22Rv1 (cell line): ENCODE data around the gene CLEC4A.
"Not testable (repeated sequence)": the region's sequence is repeated elsewhere in the genome, so short reads cannot be mapped to it uniquely, and the experiment has no call there.

ENCODE experiments used
- H3K27ac ChIP-seq: fragments of 450-650 bp; 2 replicates; pipeline ENCODE4 v1.5.1; 2017
- ZFX ChIP-seq: fragments of 450-650 bp; IDR thresholded peaks from 2 replicates; pipeline ENCODE4 v1.6.1; 2017; ENCODE audit warnings: antibody characterized with exemption, borderline replicate concordance
- TF ChIP-seq, protein P1 (sequence below): fragments of 450-650 bp; IDR thresholded peaks from 2 replicates; pipeline ENCODE4 v1.5.1; 2017; ENCODE audit warnings: mild to moderate bottlenecking

The CLEC4A gene

GRCh38 chr12:8143261-8143660 is 19.8 kb downstream of the CLEC4A start:
- H3K27ac ChIP-seq = no peak overlapping the region
- TF ChIP-seq, protein P1, sequence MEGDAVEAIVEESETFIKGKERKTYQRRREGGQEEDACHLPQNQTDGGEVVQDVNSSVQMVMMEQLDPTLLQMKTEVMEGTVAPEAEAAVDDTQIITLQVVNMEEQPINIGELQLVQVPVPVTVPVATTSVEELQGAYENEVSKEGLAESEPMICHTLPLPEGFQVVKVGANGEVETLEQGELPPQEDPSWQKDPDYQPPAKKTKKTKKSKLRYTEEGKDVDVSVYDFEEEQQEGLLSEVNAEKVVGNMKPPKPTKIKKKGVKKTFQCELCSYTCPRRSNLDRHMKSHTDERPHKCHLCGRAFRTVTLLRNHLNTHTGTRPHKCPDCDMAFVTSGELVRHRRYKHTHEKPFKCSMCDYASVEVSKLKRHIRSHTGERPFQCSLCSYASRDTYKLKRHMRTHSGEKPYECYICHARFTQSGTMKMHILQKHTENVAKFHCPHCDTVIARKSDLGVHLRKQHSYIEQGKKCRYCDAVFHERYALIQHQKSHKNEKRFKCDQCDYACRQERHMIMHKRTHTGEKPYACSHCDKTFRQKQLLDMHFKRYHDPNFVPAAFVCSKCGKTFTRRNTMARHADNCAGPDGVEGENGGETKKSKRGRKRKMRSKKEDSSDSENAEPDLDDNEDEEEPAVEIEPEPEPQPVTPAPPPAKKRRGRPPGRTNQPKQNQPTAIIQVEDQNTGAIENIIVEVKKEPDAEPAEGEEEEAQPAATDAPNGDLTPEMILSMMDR = no peak
- TF ChIP-seq ZFX = no peak

- no peak for TF ChIP-seq ZFX
- TF ChIP-seq, protein P1 = no peak
- no peak overlapping the region for H3K27ac ChIP-seq
Measured at GRCh38 chr12:8145754-8146441, 22.5 kb downstream of the CLEC4A start.

GRCh38 chr12:8146442-8146771 is 23.0 kb downstream of the CLEC4A start:
- no peak overlapping the region for H3K27ac ChIP-seq
- no peak for TF ChIP-seq ZFX
- TF ChIP-seq, protein P1 = no peak

DNA sequence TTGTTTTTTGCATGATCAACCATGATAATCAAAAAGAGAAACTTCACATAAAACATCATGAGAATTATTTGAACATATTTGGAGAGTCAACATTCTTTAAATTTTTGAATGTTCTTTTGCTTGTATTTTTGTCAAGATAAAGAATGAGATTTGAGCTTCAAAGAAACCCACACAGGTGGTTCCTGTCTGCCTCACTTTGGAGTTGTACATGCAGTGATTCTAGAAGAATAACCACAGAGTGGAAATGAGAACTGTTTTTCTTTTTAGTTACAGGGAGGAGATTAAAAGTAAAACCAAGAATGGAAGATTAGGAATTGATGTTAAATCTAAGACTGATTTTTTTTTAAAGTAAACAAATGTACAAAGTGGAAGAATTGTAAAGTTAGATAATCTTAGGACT is 31.1 kb downstream of the CLEC4A start:
- TF ChIP-seq, protein P1 = no peak
- no peak for TF ChIP-seq ZFX
- H3K27ac ChIP-seq = no peak overlapping the region

- H3K27ac ChIP-seq = no peak overlapping the region
- TF ChIP-seq, protein P1 = no peak
- TF ChIP-seq ZFX = no peak
Measured at GRCh38 chr12:8156416-8156815, 33.0 kb downstream of the CLEC4A start.

GRCh38 chr12:8156845-8157244 is 33.4 kb downstream of the CLEC4A start, which contains the start of gene ZNF705A:
Gene ZNF705A, plus strand, starts transcription at chr12:8157015. Its CDS starts 15,611 bp downstream, at chr12:8172626.
- H3K27ac ChIP-seq = peak within 1 kb of the TSS; percentile 44
- TF ChIP-seq, protein P1 = no peak
- no peak for TF ChIP-seq ZFX

- peak overlapping the region; percentile 44 for H3K27ac ChIP-seq
- no peak for TF ChIP-seq ZFX
- TF ChIP-seq, protein P1 = no peak
Measured at GRCh38 chr12:8157484-8158198, 34.2 kb downstream of the CLEC4A start.

DNA sequence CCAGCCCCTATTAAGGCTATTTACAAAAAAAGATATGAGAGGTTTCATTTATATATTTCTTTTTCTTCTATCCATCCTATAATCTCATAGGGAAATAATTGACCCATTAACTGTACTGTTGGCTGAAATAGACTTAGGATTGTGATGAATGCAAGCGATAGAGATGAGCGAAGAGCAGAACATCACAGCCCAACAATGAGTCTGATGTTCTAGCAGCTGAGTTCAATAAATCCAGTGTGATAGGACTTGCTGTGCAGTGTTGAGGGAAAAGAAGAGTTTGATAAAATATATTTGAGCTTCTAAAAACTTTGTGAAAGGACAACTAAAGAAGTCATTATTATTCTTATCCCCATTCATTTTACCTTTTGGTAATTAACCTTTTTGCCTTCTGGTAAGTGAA is 49.5 kb downstream of the CLEC4A start:
- H3K27ac ChIP-seq = not testable (repeated sequence)
